ENCODE results near the gene SMPD3.

GRCh38 chr16:68447653-68448359, 502 bp downstream of the SMPD3 start:
- TF ChIP-seq CTCF (IDR thresholded peaks at IDR 0.05) = no peak
- no peak for TF ChIP-seq POLR2A (IDR thresholded peaks at IDR 0.05)
